Right hindlimb (tissue), 1 donor: ENCODE measurements around the gene SLC35E4.
A peak's percentile ranks its signal among the peaks of the same experiment; 100 is the strongest.
"Not testable (repeated sequence)": the region's sequence is repeated elsewhere in the genome, so short reads cannot be mapped to it uniquely, and the experiment has no call there.

Source experiments
- DNase-seq: peaks from one replicate; pipeline ENCODE4 v3.0.0-alpha.2; 2018

Gene SLC35E4

GRCh38 chr22:30635273-30636225, at the start of gene SLC35E4:
SLC35E4 (plus strand) TSS chr22:30635781; CDS start chr22:30636451, 670 bp downstream.
- peak; percentile 93 for DNase-seq

- DNase-seq = no peak
Measured at GRCh38 chr22:30586414-30586813, 49.2 kb upstream of the SLC35E4 start.

- no peak for DNase-seq
Measured at GRCh38 chr22:30591191-30591587, 44.4 kb upstream of the SLC35E4 start.

GRCh38 chr22:30591588-30592359, 43.8 kb upstream of the SLC35E4 start, which contains the start of gene PES1:
PES1 (minus strand) TSS chr22:30591910; CDS start chr22:30591833, 77 bp downstream.
- peak; percentile 97 for DNase-seq

GRCh38 chr22:30592360-30592713, 43.2 kb upstream of the SLC35E4 start:
- not testable (repeated sequence) for DNase-seq

GRCh38 chr22:30596199-30596598, 39.4 kb upstream of the SLC35E4 start:
- no peak for DNase-seq

- no peak for DNase-seq
Measured at GRCh38 chr22:30596886-30597285, 38.7 kb upstream of the SLC35E4 start.

GRCh38 chr22:30598986-30599385, 36.6 kb upstream of the SLC35E4 start:
- DNase-seq = no peak

GRCh38 chr22:30600921-30601320, 34.7 kb upstream of the SLC35E4 start:
- DNase-seq = no peak

- DNase-seq = no peak
Measured at GRCh38 chr22:30601464-30601863, 34.1 kb upstream of the SLC35E4 start.

GRCh38 chr22:30602049-30602448, 33.5 kb upstream of the SLC35E4 start:
- no peak for DNase-seq

- DNase-seq = no peak
Measured at GRCh38 chr22:30603801-30604200, 31.8 kb upstream of the SLC35E4 start.

GRCh38 chr22:30604723-30605122, 30.9 kb upstream of the SLC35E4 start:
- DNase-seq = no peak

- no peak for DNase-seq
Measured at GRCh38 chr22:30605449-30606110, 30.0 kb upstream of the SLC35E4 start.

GRCh38 chr22:30606455-30607299, 28.9 kb upstream of the SLC35E4 start, which contains the start of gene TCN2:
TCN2 (plus strand) TSS chr22:30607174; CDS start chr22:30607332, 158 bp downstream.
- DNase-seq = peak; percentile 87

GRCh38 chr22:30607300-30607930, 28.2 kb upstream of the SLC35E4 start:
- no peak for DNase-seq

GRCh38 chr22:30607939-30608338, 27.6 kb upstream of the SLC35E4 start:
- no peak for DNase-seq

GRCh38 chr22:30609260-30610185, 26.1 kb upstream of the SLC35E4 start:
- DNase-seq = peak; percentile 34

GRCh38 chr22:30610299-30610698, 25.3 kb upstream of the SLC35E4 start:
- DNase-seq = no peak

GRCh38 chr22:30611197-30611596, 24.4 kb upstream of the SLC35E4 start:
- no peak for DNase-seq
